T-helper 2 cell (primary cell): ENCODE measurements around the gene ITPR1.

Experiments
- DNase-seq, 5 experiments: peaks; one replicate each; pipeline versions ENCODE4 v3.0.0 to v3.0.0-alpha.2; 2012 to 2022

ITPR1 gene

GRCh38 chr3:4746241-4746958, 253.3 kb downstream of the ITPR1 start:
- no peak for DNase-seq

GRCh38 chr3:4748127-4748526, 255.0 kb downstream of the ITPR1 start:
- DNase-seq: no peak

GRCh38 chr3:4748701-4749378, 255.7 kb downstream of the ITPR1 start:
- DNase-seq: no peak

DNA sequence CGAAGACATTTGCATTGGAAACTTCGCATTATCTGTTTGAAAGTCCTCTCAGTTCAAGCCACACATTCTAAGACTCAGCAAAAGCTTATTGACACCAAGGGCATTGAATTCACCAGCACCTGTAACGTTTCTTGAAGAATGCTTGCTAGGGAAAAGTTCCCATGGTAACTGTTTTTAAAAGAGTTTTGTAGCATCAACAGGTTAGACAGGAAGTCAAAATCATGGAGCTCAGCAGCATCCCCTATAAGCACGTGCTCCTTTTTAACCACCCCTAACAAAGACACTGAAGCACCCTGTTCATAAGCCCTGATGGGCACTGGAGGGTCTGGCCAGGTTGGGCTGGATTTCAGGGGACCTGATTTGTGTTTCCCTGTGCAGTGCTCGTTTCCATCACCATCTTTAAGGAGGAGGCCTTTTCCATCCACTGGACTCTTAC, 256.4 kb downstream of the ITPR1 start:
- DNase-seq: no peak

DNA sequence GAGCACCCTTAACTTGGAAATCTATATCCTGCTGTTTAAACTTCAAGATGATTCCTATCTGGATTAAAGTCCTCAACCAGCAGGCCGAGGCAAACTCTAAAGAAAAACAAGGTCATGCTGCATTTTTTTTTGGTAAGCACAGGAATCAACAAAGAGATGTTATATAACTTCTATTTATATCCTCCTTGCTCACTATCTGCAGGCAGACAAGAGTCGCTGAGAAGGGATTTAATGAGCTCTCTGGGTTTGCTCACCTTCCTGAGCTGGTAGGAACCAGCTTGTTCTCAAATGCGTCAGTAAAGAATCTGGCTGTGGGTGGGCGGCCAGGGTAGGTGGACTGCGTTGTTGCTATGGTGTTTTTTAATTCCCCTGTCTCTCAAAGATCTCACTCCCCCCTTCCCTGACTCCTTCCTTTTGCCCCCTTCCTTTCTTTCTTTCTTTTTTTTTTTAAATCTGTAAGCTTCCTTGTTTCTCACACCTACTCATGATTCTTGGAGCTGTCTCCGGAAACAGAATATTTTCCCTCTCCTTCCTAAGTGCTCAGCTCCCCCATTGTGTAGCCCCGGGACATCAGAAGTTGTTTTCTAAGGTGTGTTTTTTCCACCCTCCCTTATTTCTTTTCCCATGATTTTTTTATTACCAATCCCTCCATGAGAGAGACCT, 257.3 kb downstream of the ITPR1 start:
- peak in 1 of 5 experiments; percentile 34 for DNase-seq

DNA sequence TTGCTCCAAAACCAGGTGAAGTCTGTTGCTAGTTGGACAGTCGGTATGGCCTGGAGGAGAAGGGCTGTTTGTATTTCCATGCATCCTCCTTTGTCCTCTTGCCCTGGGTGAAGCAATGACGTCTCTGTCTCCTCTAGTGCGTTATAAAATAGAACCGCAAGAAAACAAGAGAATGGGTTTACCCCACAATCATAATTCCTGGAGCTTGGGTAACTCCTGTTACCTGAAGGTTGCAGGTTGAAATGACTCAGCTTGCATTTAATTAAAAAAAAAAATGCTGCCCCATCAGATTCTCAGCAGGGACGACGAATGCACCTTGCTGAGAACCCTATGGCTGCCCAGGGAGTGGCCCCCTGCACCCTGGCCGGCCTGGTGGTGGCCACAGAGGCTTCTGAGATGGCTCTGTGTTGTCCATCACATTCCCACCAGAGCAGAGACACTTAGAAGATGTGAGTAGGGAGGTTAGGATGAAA, 257.9 kb downstream of the ITPR1 start:
- peak in 1 of 5 experiments; percentile 52 for DNase-seq

GRCh38 chr3:4751502-4752101, 258.5 kb downstream of the ITPR1 start:
- no peak for DNase-seq

DNA sequence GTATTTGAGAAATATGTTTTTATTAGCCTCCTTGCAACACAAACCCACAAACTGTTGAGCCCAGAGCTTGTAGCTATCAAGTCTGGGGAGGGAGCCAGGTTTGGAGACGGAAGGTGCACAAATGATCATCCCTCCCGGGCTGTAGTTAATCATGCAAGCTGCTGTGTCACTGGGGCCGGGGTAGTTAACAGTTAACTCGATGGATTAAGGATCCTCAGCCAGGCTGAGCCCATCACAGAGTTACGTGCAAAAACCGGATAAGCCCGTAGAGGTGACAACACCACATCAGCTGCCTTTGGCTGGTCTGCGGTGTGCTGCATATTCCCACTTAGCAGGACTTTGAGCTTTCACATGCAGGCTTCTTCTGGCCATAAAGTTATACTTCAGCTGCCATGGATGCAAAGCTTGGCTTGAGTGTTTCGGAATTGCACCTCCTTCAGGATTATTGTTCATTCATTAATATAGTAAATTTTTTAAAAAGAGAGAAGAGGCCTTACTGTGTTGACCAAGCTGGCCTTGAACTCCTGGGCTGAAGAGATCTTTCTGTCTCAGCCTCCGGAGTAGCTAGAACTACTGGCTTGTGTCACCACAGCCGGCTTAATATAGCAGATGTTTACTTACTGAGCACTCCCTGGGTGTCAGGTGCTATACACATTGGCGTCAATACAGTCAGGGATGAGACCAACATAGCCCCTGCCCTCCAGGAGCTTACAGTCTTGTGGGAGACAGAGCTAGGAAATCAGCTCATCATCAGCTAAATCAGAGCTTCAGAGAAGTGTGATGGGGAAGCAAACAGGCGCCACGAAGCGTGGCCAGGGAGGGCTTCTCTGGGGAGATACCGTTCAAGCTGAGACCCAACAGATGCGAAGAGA, 259.3 kb downstream of the ITPR1 start:
- DNase-seq: no peak

DNA sequence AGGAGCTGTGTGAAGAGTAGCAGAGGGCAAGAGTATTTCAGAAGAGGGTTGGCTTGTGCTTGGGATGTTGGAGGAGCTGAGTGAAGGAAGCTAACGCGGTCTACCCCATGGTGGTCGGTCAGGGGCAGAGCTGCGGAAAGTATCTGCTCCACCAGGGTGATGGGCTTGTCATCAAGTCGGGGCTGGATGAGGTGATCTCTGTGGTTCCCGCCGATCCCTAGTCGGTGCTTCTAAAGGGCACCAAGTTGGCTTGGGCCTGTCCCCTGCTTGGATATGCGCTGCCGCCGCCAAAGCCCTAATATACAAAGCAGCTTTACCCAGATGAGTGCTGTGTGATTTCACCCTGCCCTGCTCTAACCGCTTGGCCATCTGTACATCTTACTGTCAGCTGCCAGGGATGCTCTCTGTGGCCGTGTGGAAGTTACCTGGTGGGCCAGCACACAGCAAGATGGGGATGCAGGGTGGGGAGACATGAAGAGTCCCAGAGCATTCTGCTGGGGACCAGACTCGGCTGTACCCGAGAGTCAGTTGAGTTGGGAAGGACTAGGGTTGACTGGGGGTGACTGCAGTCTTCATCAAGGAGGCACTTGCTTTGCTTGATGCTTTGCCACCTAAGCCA, 260.0 kb downstream of the ITPR1 start:
- DNase-seq: no peak

DNA sequence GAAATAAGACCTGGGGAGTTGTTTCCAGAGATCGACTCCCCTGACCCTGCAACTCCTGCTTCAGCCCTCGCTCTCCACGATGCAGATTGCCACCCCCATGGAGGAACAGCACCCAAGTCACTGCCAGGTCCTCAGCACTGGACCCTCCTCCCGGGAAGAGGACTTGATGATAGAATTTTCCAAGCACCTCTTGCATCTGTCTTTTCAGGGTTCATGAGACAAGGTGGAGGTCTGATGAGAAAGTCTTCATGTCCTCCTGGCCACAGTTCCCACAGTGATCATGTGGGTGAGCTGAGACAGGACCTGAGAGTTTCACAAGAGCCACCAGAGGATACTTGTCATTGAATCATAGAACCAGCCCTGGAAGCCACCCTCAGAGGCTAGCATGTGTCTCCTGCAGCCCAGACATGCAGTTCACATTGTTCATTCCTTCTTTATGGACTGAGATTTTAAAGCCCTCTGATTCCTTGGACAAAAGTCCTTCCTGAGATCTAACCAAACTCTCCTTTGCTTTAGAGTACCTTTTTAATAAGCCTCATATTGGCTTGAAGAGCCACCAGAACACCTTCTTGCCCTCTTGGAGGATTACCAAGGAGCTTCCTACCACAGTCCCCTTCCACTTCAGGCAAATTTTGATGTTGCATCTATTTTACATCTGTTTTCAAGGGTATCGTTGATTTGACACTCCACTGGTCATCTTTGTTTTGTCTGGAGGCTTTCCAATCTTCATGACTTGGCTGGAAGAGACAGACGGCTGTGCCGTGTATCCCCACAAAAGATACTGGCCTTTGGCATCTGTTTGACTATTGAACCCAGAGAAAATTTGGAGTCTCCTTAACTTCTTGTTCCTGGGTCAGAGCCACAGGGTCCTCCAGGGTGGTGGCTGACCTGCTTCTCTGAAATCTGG, 261.3 kb downstream of the ITPR1 start:
- peak in 1 of 5 experiments; percentile 29 for DNase-seq

GRCh38 chr3:4755566-4755965, 262.4 kb downstream of the ITPR1 start:
- no peak for DNase-seq

- DNase-seq: no peak
These were observed 263.1 kb downstream of the ITPR1 start for GRCh38 chr3:4756057-4756775.

DNA sequence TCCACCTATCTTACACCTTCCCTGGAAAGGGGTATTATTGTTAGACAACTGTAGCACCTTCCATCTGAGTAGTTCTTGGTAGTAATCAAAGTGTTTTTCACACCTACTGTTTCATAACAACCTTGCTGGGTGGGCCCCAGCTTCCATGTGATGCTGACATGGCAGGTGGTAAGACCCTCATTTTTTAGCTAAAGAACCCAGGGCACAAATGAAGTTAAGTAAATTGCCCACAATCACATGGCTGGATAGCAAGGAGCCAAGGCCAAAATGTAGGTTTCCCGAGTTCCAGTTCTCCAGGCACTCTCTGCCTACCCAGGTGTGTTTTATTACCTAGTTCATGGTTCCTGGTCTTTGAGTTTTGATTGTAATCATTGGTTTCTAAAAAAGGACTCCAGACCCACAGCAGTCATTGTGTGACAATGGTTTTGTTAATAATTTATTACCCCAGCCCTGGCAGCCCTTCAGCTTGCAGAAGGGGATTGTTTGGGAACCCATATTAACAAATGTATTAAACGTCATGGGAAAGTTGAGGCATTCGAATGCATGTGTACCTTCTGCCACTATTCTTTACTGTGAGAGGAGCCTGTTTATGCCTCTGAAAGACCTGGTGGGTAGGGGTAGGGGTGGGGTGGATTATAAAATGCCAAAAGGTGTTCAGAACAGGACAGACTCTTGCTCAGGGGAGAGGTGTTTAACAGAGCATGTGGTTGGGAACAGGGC, 263.9 kb downstream of the ITPR1 start:
- no peak for DNase-seq

GRCh38 chr3:4757575-4758248, 264.6 kb downstream of the ITPR1 start:
- no peak for DNase-seq

DNA sequence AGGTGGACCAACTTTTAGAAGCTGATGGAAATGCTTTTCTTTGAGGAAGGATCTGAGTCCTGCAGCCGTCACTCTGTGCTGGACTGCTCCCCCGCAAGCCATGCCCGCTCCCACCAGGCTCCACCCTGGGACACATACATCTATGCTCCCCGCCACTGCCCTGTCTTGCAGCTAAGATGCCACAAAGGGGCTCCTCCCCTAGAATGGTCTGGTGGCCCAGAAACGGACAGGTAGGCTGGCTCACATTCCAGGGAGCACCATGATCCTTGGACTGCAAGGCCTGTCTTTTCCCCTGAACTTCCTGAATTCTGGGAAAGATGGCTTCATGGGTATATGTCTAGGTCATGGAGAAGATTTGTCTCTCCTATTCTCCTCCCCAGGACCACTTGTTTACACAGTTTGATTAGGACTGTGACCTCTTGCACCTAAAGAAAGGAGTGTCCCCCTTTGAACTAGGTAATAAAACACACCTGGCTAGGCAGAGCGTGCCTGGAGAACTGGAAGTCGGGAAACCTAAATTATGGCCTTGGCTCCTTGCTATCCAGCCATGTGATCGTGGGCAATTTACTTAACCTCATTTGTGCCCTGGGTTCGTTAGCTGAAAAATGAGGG, 265.2 kb downstream of the ITPR1 start:
- no peak for DNase-seq

- DNase-seq: no peak
These were observed 266.0 kb downstream of the ITPR1 start for GRCh38 chr3:4758957-4759656.

DNA sequence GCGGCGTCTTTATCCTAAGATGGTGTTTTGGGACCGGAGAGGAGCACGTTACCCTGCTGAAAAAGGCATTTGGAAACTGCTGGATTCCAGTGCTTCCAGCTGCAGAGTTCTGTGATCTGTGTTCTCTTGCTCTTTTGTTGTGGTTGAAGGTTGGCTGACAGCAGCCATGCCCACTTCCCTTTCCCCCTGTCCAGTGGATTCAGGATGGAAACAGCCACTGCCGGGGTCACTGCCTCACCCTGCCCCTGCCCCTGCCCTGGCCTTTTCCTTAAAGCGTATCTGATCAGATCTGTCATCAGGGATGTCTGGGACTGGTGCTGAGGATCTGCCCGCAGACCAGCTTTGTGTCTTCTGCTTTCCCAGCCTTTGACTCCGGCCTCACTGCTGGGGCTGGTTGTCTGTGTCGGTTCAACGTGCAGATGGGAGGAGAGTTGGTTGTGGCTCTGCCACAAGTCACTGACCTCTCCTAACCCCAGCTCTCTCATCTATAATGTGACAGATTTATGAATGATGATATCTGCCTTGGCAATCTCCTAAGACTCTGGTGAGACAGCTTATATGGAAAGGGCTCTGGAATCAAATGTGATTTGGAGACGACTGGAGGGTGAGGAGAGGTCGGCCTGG, 266.7 kb downstream of the ITPR1 start:
- no peak for DNase-seq
